HCT116 (cell line): ENCODE measurements around the gene DAP. TPM values are rescaled to one million over a fixed set of nuclear protein-coding genes. Genes with fewer than 3 reads are reported as not detected.
A peak's percentile ranks its signal among the peaks of the same experiment; 100 is the strongest.
"Not testable (repeated sequence)": the region's sequence is repeated elsewhere in the genome, so short reads cannot be mapped to it uniquely, and the experiment has no call there.

Experiments
- ATAC-seq: fragments of 200-7000 bp; cut with Tn5 transposase; 2 replicates; pipeline ENCODE4 v1.9.1; 2020; ENCODE audit warnings: mild to moderate bottlenecking, moderate library complexity
- BruUV-seq: library from RNA; stranded (reverse); fragments of 400-500 nt; replicated peaks from 2 replicates; lab custom pipeline; 2021; lab: Mats Ljungman, UMichigan
- CTCF ChIA-PET: fragments of 300-600 bp; sonication (Branson Sonifier 250); formaldehyde crosslinking; loops from one replicate; lab custom pipeline; 2021; ENCODE audit warnings: antibody characterized with exemption; lab: Charles Lee
- POLR2A ChIA-PET: fragments of 300-600, 350-600 bp; sonication (Branson Sonifier 250); formaldehyde crosslinking; loops from one replicate; lab custom pipeline; 2021; ENCODE audit warnings: antibody characterized with exemption; lab: Charles Lee
- RAD21 ChIA-PET, 2 experiments: fragments of 300-600 bp; sonication (Branson Sonifier 250); formaldehyde crosslinking; loops; one replicate each; lab custom pipeline; 2023; ENCODE audit warnings: low total read pairs in 2 of 2; ENCODE audit not compliant: uncharacterized antibody in 2 of 2, unreplicated experiment in 2 of 2, low non-redundant PET in 1 of 2; lab: Charles Lee
- DNase-seq: peaks from one replicate; pipeline ENCODE4 v3.0.0-alpha.2; 2010; ENCODE audit warnings: low read depth, low spot score
- H2AFZ ChIP-seq: fragments of 200-600 bp; shearing (Covaris generic), sonication (generic); 2 replicates; pipeline ENCODE4 v1.6.1; 2017; ENCODE audit warnings: low read depth, mixed run types, mixed read lengths, antibody characterized with exemption, low read length; ENCODE audit not compliant: poor library complexity, severe bottlenecking
- H3K27ac ChIP-seq: 2 replicates; pipeline ENCODE4 v1.5.1; 2012; ENCODE audit warnings: low read depth, low read length
- H3K27me3 ChIP-seq: fragments of 200-600 bp; sonication (generic); 2 replicates; pipeline ENCODE4 v1.6.1; 2016; ENCODE audit warnings: mixed run types, low read length, mixed read lengths; ENCODE audit not compliant: insufficient read depth
- H3K36me3 ChIP-seq, 2 experiments: fragments of 200-500 bp in 1 of 2; fragments of 200-600 bp in 1 of 2; sonication (Bioruptor generic) in 1 of 2; sonication (generic) in 1 of 2; 2 replicates each; pipeline versions ENCODE4 v1.5.1 to v1.6.1; 2014 to 2016; ENCODE audit warnings: low read length in 2 of 2, inconsistent platforms in 1 of 2, mixed read lengths in 1 of 2, mixed run types in 1 of 2; ENCODE audit not compliant: insufficient read depth in 2 of 2, control insufficient read depth in 1 of 2
- H3K4me1 ChIP-seq, 2 experiments: fragments of 200-600 bp in 1 of 2; sonication (generic) in 1 of 2; 2 replicates each; pipeline versions ENCODE4 v1.5.1 to v1.6.1; 2012 to 2017; ENCODE audit warnings: low read length in 2 of 2, inconsistent platforms in 1 of 2, mild to moderate bottlenecking in 1 of 2, mixed read lengths in 1 of 2, mixed run types in 1 of 2, moderate library complexity in 1 of 2; ENCODE audit not compliant: insufficient read depth in 2 of 2, control insufficient read depth in 1 of 2
- H3K4me2 ChIP-seq: fragments of 200-600 bp; sonication (generic); 2 replicates; pipeline ENCODE4 v1.6.1; 2017; ENCODE audit warnings: mixed run types, low read length, mixed read lengths
- H3K4me3 ChIP-seq, 2 experiments: fragments of 200-600 bp in 1 of 2; sonication (generic) in 1 of 2; replicated peaks in 1 of 2; 2 replicates each; pipeline ENCODE4 v1.5.1; 2011 to 2016; ENCODE audit warnings: low read length in 2 of 2, control low read depth in 1 of 2, low read depth in 1 of 2, mild to moderate bottlenecking in 1 of 2, mixed read lengths in 1 of 2, mixed run types in 1 of 2
- H3K79me2 ChIP-seq: fragments of 200-600 bp; sonication (generic); 2 replicates; pipeline ENCODE4 v1.6.1; 2017; ENCODE audit warnings: mild to moderate bottlenecking, mixed run types, low read length, moderate library complexity, mixed read lengths; ENCODE audit not compliant: insufficient read depth
- H3K9ac ChIP-seq: fragments of 200-600 bp; sonication (generic); 2 replicates; pipeline ENCODE4 v1.6.1; 2016; ENCODE audit warnings: low read length, mixed read lengths
- H3K9me2 ChIP-seq: fragments of 200-600 bp; sonication (generic), shearing (Covaris generic); 2 replicates; pipeline ENCODE4 v1.6.1; 2017; ENCODE audit warnings: mixed run types, mild to moderate bottlenecking, moderate library complexity; ENCODE audit not compliant: insufficient read depth
- H3K9me3 ChIP-seq, 2 experiments: fragments of 200-500 bp in 1 of 2; fragments of 200-600 bp in 1 of 2; sonication (Bioruptor generic) in 1 of 2; sonication (generic) in 1 of 2; 2 replicates each; pipeline ENCODE4 v1.6.1; 2014 to 2017; ENCODE audit warnings: low read length in 2 of 2, mixed read lengths in 2 of 2, inconsistent platforms in 1 of 2, low read depth in 1 of 2, mild to moderate bottlenecking in 1 of 2, mixed run types in 1 of 2, moderate library complexity in 1 of 2; ENCODE audit not compliant: control insufficient read depth in 1 of 2, insufficient read depth in 1 of 2
- H4K20me1 ChIP-seq: fragments of 200-600 bp; sonication (generic), shearing (Covaris generic); 2 replicates; pipeline ENCODE4 v1.6.1; 2017; ENCODE audit warnings: mixed run types, mild to moderate bottlenecking, moderate library complexity; ENCODE audit not compliant: insufficient read depth
- CBX3 ChIP-seq: IDR thresholded peaks from 2 replicates; pipeline ENCODE4 v1.6.1; 2012; ENCODE audit warnings: low read depth
- EGR1 ChIP-seq: IDR thresholded peaks from 2 replicates; pipeline ENCODE4 v1.6.1; 2012; ENCODE audit warnings: low read depth
- ELF1 ChIP-seq: IDR thresholded peaks from 2 replicates; pipeline ENCODE4 v1.6.1; 2012; ENCODE audit warnings: low read depth, borderline replicate concordance
- EZH2 ChIP-seq: fragments of 200-600 bp; sonication (generic); IDR thresholded peaks from 2 replicates; pipeline ENCODE4 v1.6.1; 2017; ENCODE audit warnings: antibody characterized with exemption, mixed run types
- FOSL1 ChIP-seq: IDR thresholded peaks from 2 replicates; pipeline ENCODE4 v1.6.1; 2012; ENCODE audit warnings: low read depth
- intact Hi-C: fragments of 100-400 bp; cut with micrococcal nuclease; formaldehyde crosslinking; loops from 2 replicates; pipeline ENCODE4 v1.10.0; 2022
- total RNA-seq: library from RNA; stranded (reverse); gene quantifications from one replicate; pipeline ENCODE4 v1.2.1, GENCODE V29; 2021; ENCODE audit not compliant: unreplicated experiment

The DAP gene
- total RNA-seq, 1 experiment from 2014 or later, result 59.1 TPM

DNA sequence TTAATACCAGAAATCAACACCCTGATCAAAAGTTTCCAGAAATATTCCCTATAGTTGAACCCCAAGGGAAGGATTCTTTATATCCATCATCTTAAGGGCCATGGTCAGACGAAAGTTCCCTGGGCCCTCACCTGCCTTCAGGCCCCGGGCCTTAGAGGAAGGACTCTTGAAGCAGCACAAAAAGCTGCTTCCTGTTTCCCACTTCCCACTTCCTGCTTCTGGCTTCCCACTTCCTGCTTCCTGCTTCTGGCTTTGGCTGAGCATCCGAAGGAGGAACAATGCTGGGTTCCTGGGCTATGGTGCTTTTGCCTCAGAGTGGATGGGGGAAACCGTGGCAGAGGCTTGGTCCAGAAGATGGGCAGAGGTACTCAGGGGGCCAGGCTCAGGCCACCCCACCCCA, 25.8 kb upstream of the DAP start:
- Histone ChIP-seq H3K4me2 (no peak overlapping the region), H3K9ac (no peak overlapping the region), H3K36me3 (no peaks in the 10 kb centered on the region), H3K27me3 (no peaks in the 10 kb centered on the region), H4K20me1 (no peaks in the 10 kb centered on the region), H2AFZ (peak overlapping the region; percentile 38), H3K27ac (no peak overlapping the region), H3K79me2 (no peaks in the 10 kb centered on the region), H3K4me1 (no peaks in the 10 kb centered on the region), H3K4me3 (no peak overlapping the region), H3K9me2 (0 out of 2 replicates have a peak, but pooled peaks cover 4% of the 10 kb centered on the region), H3K9me3 (no peaks in the 10 kb centered on the region)
- BruUV-seq, result no TSS peak
- intact Hi-C loops, result no loop called here
- DNase-seq (no peak), ATAC-seq (no peak)
- RAD21 ChIA-PET, result no interaction called here
- POLR2A ChIA-PET, result no interaction called here
- CTCF ChIA-PET, result no interaction called here
- TF ChIP-seq EGR1 (no peak), ELF1 (peak; percentile 46), CBX3 (no peak), FOSL1 (no peak), EZH2 (no peak)

DNA sequence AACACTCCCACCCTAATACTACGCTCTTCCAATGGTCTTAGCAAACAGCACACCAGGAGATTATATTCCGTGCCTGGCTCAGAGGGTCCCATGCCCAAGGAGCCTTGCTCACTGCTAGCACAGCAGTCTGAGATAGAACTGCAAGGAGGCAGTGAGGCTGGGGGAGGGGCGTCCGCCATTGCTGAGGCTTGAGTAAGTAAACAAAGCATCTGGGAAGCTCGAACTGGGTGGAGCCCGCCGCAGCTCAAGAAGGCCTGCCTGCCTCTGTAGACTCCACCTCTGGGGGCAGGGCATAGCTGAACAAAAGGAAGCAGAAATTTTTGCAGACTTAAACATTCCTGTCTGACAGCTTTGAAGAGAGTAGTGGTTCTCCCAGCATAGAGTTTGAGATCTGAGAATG, 19.2 kb upstream of the DAP start:
- H4K20me1 ChIP-seq, BruUV-seq, H3K9ac ChIP-seq, H3K4me3 ChIP-seq, intact Hi-C loops, H3K79me2 ChIP-seq, H3K9me3 ChIP-seq, CTCF ChIA-PET, H2AFZ ChIP-seq, H3K4me1 ChIP-seq, H3K36me3 ChIP-seq, RAD21 ChIA-PET, DNase-seq, ATAC-seq, H3K27ac ChIP-seq, H3K9me2 ChIP-seq, H3K27me3 ChIP-seq, H3K4me2 ChIP-seq, POLR2A ChIA-PET: not testable (repeated sequence)
